CD4-positive, alpha-beta T cell treated with Interferon gamma for 1 hour (primary cell): Measurements from ENCODE around the gene HTRA2.
"Not testable (repeated sequence)": the region's sequence is repeated elsewhere in the genome, so short reads cannot be mapped to it uniquely, and the experiment has no call there.

Experiments used
- DNase-seq: peaks from one replicate; pipeline ENCODE4 v3.0.0-alpha.2; 2020

The HTRA2 gene

DNA sequence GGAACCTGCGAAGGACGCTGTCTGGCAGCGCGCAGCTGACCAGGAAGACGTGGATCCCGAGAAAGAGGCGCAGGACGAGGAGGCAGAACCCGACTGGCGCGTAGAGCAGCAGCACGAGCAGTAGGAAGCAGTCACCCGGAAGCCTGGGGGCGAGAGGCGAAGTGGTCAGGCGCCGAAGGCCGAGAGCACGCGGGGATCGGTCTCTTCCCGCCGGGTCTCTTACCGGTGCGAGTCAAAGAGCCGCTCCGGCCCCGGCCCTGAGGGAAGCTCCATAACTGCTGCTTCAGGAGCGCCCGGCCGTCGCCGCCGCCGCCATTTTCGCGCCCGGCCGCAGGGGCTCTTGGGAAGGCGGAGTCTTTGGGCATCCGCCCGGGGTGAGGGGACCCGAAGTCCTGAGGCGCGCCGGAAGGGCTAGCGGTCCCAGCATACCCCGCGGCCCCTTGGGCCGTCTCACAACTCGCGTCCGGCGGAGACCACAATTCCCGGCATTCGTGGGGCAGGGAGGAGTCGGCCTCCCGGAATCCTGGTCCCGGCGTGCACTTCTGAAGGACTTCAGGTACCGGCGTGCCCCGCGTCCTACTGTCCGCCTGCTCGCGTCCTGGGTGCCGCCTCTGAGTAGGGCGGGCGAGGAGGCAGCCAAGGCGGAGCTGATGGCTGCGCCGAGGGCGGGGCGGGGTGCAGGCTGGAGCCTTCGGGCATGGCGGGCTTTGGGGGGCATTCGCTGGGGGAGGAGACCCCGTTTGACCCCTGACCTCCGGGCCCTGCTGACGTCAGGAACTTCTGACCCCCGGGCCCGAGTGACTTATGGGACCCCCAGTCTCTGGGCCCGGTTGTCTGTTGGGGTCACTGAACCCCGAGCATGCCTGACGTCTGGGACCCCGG lies at the start of gene HTRA2, which contains the start of gene AUP1:
HTRA2 (plus strand) TSS at position 577 of the 882 bp plus-strand sequence; CDS start at position 651, 74 bp downstream.
AUP1 (minus strand) TSS at position 350 of the 882 bp plus-strand sequence; CDS start at position 273, 77 bp downstream.
- peak; percentile 94 for DNase-seq

DNA sequence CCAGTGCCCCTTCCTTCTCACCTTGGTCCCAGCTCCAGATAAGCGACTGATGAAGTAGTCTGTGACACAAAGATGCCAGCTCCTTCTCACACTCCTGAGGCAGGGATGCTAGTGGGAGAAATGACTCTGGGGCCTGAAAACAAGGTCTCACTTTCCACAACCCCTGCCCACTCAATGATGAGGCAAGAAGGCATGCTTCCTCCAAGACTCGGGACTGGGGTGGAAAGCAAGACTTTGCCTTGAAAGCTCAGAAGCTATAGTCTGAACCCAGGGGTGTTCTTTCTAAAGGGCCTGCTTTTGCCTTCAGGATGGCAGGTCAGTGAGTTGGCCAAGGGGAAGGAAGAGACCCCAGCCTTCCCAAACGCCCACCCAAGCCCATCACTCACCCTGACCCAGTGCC lies 48.3 kb upstream of the HTRA2 start:
- DNase-seq: no peak

DNA sequence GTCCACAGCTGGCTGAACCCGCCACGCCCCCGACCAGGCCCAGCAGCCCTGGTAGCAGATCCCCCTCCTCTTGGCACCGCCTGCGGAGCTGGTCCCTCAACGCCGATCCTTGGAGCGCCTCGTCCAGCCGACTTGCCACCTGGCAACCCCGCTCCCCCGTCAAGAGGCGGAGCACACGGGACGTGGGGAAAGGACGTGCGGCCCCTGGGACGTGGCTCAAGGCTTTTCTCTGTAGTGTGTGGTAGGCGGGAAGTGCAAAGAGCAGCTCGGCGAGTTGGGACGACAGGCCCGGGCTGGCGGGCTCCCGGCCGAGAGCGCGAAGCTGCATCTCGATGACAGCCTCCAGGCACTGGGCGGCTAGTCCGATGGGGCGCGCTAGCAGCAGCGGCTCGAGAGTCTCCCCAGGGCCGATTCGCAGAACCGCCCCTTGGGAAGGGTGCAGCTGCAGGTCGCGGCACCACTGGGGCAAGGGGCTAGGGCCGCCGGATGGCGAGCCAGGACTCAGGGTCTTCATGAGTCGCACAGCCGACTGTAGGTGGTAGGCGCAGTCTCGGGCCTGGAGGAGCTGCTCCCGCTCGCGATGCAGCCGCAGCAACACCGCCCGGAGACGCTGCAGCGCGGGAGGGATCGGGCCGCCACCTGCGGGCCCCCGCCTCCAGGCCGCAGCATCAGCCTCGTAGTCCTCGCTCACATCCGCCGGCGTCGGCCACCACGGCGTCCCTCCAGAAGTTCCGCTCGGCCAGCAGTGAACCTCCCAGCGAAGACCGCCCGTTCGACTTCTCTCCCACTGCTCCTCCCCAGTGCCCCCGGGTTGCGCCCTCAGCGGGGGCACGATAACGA lies 47.6 kb upstream of the HTRA2 start:
- DNase-seq: peak; percentile 58

DNA sequence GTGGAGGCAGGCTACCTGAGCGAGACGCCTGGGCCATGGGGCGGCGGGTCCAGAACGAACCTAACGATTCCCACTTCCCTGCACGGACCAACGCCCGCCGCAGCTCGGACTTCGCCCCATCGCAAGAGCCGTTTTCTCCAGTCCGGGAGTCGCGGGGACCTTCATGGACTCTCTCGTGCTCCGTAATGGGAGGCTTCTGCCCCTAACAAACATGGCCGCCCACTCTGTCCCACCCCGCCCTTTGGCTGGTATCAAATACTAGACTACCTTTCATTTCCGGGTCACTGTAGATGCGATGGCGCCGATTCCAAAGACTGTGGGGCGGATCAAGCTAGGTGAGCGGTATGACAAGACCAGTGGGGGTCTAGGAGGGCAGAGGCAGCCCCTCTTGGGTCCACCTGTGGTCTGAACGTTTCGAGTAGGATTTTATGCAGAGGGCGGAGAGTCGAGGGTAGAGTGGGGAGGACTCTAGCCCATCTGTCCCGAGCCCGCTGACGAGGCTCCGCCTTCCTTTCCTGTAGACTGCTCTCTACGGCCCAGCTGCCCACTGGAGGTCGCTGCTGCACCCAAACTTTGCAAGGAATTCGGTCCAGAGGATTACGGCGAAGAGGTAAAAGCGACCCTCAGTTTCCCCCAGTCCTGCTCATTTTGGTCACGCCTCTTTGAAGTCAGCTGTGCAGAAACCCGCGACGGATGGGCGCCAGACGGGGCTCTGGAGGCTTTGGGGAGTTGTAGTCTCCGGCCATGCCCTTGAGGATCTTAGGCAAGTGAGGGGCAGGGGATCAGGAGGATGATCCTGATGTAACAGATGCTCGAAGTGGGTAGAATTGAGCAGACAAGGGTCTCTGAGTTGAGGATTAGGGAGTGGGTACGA lies 46.7 kb upstream of the HTRA2 start, which contains the start of the genes CCDC142 and TTC31:
CCDC142 (minus strand) TSS at position 198 of the 874 bp plus-strand sequence; CDS start at position 37, 161 bp downstream.
TTC31 (plus strand) TSS at position 281 of the 874 bp plus-strand sequence; CDS start at position 296, 15 bp downstream.
- peak; percentile 93 for DNase-seq

DNA sequence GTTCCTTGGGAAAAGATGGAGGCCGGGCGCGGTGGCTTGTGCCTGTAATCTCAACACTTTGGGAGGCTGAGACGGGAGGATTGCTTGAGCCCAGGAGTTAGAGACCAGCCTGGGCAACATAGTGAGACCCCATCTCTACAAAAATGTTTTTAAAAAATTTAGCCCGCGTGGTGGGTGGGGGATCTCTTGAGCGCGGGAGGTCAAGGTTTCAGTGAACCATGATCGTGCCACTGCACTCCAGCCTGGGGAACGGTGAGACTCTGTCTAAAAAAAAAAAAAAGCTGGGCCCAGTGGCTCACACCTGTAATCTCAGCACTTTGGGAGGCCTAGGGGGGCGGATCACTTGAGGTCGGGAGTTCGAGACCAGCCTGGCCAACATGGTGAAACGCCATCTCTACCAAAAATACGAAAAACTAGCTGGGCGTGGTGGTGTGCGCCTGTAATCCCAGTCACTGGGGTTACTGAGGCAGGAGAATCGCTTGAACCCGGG lies 46.0 kb upstream of the HTRA2 start:
- DNase-seq: not testable (repeated sequence)

DNA sequence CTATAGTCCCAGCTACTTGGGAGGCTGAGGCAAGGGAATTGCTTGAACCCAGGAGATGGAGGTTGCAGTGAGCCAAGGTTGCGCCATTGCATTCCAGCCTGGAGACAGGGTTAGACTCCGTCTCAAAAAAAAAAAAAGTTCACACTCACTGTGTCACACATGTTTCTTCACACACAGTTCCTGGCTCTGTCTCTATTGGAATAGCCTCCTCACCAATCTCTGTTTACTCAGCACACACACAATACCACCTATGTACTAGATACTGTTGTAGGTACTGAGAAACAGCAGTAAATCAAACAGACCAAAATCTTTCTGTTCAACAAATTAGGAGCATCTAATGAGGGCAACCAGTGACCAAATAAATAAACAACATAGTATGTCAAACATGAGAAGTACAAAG lies 43.6 kb upstream of the HTRA2 start:
- DNase-seq: no peak

DNA sequence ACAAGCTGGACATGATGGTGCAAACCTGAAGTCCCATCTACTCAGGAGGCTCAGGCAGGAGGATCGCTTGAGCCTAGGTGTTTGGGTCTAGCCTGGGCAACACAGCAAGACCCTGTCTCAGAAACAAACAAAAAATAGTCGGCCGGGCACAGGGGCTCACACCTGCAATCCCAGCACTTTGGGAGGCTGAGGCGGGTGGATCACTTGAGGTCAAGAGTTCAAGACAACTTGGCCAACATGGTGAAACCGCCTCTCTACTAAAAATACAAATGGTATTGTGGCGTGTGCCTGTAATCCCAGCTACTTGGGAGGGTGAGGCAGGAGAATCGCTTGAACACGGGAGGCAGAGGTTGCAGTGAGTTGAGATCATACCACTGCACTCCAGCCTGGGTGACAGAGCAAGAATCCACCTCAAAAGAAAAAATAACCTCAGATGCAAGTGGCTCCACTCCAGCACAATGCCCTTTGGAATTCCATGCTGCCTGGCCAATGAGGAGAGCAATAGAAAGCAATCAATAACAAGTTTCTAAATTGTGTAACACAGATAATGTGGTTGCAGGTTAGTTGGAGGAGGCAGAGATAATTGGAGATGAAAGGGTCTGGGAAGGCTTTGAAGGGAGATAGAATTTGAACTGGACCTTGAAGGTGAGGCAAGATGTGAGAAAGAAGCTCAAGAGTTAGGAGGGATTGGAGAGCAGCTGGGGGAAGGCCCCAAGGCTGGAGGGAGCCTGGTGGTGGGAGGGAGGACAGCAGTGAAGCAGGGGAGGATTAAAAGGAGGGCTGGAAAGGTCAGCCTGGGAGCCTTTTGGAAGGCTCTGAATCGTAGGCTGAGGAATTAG lies 40.9 kb upstream of the HTRA2 start:
- DNase-seq: no peak

DNA sequence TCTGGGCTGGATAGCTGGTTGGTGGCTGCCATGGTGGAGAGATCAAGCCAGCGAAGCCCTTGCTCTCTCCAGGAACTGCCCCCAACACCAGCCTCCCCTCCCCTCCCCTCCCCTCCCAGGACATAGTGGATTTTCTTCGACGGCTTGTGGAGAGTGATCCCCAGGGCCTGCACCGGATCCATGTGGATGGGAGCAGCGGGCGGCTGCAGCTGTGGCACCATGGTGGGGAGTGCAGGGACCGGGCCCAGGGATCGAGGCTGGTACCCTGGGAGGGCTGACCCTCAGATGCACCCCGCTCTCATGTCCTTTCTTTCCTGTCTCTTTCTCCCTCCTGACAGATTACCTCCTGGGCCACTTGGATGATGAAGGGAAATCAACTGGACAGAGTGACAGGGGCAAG lies 39.8 kb upstream of the HTRA2 start:
- DNase-seq: no peak

DNA sequence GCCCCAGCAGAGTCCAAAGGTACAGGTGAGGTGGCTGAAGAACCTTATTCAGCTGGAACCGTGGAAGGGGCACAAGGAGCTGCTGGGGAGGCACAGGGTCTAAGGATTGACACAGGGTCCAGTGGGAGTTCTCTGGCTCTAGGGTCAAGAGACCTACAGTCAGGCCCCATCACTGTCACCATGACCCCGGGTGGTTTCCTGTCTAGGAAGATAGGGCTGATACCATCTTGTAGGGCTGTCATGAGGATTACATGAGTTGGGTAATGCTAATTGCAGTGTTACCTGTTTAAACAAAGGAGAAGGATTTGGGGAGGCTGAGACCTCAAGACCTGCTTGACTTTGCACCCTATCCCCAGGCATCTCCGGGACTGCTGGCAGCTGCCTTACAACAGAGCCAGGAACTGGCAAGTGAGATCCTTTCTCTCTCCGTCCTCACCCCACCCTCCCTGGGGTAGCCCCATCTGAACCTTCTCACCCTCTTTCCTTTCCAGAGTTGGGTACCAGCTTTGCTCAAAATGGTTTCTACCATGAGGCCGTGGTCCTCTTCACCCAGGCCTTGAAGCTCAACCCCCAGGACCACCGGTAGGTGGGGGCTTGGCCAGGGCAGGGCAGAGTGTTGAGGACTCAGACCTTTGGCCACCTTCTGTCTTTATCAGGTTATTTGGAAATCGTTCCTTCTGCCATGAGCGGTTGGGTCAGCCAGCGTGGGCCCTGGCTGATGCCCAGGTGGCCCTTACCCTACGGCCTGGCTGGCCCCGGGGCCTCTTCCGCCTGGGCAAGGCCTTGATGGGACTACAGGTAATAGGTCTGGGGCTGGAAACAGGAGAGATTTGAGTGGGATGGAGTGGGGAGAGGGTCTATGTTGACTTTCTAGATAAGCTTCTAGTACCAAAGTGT lies 37.8 kb upstream of the HTRA2 start:
- no peak for DNase-seq

DNA sequence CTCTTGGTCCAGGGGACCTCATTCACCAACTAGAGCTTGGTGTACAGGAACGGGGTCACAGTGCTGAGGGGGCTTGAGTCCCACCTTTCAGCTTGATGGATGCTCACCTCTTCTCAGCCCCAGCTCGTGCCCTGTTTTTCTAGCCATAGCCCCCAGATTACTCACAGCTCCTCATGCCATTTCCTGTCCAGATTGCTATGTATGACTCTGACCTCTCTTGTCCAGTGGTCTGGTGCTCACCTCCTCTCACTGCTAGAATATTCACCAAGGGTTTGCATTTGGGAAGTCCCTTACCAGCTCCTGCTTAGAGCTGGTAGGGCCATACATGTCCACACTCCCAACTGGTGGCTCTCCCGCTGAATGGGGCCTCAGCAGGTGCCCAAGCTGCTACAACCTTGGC lies 36.2 kb upstream of the HTRA2 start:
- no peak for DNase-seq

DNA sequence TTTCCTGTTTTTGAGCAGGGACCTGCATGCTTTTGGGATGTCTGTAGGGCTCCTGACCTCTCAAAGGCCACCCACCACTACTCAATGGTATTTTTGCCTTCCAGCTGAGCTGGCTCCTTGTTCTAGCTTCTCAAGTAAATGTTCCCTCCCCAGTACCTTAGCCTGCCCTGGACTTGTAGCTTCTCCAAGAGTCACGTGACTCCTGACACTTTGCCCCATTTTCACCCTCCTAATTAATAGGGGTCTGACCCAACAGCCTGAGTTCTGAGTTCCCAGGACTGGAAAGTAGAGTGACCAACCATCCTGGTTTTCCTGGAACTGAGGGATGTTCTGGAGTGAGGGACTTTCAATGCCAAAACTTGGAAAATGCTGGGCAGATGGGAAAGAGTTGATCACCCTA lies 34.3 kb upstream of the HTRA2 start:
- no peak for DNase-seq

DNA sequence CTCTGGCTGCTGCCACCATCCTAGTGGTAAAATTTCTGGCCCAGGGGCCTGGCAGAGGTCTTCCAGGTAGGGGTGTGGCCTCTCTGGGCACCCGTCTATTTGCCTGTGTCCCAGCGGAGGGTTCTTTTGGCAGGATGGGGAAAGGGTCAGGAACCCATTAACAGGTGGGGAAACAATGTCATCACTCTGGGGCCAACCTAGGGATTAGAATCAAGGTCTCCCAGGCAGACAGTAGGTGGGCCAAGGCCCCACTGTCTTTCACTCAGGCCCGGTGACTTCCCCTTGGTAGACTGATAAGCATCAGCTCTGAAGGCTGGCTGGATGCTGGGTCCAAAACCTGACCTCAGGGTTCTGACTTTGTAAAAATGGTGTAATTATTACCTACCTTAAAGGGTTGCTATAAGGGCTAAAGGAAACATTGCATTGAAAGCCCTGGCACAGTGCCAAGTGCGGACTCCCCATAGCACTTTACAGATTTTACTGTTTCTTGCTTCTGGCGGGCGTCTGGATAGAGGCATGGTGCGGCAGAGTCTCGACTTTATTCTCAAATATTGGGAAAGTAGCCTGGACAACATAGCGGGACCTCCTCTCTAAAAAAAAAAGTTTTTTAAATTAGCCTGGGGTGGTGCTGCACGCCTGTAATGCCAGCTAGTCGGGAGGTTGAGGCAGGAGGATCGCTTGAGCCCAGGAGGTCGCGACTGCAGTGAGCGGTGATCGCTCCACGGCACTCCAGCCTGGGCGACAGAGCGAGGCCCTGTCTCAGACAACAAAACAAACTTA lies 32.5 kb upstream of the HTRA2 start:
- DNase-seq: no peak

DNA sequence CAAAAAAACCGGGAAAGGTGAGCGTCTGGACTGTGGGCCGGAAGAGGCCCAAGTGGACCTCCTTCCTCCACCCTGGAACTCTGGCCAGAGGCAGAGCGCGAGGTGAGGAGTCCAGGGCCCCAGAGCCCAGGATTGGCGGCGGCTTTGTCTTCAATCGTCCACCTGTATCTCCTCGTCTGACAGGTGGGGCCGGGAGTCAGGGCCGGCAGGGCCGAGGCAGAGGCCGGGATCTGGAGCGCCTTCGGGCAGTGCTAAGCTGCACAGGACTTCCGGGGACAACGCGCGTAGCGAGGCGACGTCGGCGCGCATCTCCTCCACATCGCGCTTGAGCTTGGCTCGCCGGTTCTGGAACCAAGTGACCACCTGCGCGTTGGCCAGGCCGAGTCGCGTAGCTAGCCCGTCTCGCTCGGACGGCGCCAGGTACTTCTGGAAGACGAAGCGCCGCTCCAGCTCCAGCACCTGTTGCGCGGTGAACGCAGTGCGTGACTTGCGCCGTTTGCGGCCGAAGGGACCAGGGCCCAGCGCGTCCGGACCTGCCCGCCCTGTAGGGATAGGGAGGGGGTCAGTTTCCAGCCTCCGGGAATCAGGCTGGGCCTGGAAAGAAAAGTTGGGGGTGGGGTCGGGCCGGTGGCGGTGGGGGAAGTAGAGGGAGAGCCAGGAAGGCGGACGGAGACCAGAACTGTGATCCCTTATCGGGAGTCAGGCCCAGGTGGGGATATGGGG lies 31.8 kb upstream of the HTRA2 start:
- no peak for DNase-seq

DNA sequence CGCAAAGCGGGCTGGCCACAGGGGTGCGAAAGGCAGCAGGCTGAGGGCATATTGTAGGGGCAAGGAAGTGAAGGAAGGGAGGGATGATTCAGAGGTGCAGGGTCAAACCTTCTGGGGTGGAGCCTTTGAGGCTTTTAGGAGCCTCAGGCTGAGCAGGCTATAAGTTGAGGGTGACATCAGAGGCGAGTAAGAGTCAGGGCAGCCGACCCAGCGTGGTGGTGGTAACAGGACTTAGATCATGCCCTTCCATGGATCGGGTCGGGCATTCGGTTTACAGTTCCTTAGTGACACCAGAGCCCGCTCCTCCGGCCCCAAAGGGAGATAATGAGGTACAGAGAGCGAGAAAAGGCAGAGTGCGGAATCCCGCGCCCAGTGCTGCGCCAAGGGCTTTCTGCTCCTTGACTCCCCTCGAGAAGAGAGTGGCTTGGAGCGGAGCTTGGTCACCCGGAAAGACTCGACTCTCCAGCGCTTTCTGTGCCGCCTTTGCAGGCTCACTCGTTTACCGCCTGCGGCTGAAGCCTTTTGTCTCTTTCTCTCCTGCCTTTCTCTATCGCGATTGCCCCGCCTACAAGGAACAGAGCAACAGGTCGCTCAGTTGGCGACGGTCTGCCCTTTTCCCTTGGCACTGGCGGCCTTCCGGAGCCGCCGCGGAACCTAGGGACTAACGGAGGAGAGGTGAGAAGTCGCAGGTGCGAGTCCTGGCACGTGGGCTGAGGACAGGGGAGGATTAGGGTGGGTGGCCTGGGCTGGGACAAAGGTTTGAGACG lies 31.1 kb upstream of the HTRA2 start:
- DNase-seq: no peak

DNA sequence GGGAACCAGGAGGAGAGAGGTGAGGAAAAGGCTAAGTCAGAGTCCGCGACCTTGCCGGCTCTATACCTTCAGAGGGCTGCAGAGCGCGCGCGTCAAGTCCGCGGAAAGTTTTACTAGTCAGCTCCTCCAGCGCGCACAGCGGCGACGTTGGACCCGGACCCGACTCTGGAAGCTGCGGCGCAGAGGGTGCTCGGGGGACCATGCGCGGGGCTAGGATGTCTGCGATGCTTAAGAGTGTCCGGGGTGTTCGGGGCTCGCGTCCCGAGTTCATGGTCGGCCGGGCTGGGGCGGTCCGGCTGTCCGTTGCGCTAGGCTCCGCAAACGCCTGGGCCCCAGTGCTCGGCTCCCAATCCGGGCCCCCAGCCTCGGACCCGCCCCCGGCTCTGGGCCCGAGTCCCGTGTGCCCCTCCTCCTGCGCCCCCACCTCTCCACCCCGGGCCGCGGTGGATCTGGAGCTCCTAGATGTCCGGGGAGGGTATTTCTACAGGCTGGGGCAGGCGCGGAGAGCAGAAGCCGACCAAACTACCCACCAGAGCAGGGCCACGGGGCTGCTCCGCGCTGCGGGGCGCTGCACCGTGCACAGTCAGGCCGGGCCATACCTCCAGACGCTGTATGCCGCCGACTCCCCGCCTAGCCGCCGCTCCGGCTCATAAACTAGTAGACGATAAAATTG lies 30.3 kb upstream of the HTRA2 start, which contains the start of gene LBX2:
LBX2 (minus strand) TSS at position 337 of the 673 bp plus-strand sequence; CDS start at position 271, 66 bp downstream.
- no peak for DNase-seq

DNA sequence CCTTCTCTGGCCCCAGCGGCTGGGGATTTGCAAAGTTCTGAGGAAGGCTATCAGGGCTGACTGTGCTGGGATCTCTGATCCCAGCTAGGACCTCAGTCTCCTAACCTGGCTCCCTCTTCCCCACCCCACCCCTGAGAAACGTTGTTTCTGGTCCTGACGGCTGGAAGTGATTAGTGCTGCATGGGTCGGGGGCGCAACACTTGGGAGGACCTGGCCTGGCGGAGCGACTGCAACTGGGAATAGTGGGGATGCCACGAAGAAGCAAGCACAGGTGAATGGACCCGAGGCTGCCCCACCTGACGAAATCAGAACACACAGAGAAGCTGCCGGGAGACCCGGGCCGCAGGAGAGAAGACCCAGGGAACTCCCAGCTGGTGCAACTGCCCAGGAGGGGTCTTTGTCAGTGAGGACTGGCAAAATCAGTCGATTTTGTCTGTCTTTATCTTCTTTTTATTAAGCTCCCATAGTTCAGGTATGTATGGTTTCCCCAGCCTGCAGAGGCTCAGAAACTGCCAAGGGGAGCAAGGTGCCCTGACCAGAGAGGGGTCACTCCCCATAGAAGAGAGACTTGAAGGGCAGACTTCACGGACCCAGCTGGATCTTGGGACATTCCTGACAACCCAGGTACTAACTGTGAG lies 29.7 kb upstream of the HTRA2 start:
- DNase-seq: no peak

DNA sequence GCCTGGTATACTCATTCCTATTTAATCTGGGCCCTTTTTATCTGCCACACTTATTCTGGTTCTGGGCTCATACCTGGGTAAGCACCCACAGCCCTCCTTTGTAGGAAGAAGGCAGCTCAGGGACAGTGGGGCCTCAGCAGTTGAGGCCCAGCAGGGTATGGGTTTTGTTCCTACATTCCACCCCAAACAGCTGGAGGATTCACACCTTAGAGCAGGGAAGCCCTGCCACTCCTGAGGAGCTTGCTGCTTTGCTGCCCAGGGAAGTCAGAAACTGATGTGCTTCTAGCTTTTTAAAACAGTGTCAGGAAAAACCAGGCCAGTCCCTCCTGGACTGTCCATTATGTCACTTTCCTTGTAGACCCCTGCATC lies 29.2 kb upstream of the HTRA2 start:
- DNase-seq: no peak
